ENCODE measurements around the gene NDUFB2.
"Not testable (repeated sequence)": the region's sequence is repeated elsewhere in the genome, so short reads cannot be mapped to it uniquely, and the experiment has no call there.

Gene NDUFB2

DNA sequence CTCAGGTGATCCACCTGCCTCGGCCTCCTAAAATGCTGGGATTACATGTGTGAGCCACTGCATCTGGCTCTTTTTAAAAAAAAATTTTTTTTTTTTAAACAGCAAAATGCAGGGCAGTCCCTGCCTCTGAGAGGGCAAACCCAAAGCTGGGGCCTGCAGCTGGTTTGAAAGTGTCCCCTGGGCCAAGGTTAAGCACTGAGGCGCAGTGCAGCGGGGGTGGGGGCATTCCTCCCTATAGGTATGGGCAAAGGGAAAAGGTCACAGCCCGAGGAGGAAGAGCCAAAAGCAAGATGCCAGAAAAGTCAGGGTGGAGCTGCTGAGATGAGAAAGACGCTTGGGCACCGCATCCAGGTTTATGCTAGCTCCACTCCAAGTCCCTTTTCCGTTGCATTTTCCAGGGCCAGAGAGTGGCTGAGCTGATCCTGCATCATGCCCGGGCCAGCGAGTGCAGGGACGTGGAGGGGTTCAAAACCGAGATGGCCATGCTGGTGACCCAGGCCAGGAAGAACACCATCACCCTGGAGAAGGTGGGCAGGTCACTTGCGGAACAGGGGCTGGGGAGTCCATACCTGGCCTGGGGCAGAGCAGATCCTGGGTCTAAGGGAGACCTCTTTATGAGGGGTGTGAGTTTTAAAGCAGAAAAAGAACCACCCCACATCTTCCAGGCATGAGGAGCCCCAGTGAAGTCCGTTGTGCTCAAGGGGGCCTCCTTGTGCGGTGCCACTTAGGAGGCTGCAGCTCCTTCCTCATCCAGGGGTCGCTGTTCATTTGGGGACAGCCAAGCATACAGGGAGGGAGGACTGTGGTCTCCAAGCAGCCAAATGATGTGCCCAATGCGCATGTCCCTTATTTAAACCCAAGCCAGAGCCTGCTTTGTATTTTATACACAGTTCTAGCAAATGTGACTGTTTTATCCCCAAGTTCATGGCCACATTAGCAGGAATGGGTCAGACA lies 7.0 kb upstream of the NDUFB2 start:
- H3K4me3 ChIP-seq (ENCODE audit: low read depth, low read length): no peak overlapping the region

DNA sequence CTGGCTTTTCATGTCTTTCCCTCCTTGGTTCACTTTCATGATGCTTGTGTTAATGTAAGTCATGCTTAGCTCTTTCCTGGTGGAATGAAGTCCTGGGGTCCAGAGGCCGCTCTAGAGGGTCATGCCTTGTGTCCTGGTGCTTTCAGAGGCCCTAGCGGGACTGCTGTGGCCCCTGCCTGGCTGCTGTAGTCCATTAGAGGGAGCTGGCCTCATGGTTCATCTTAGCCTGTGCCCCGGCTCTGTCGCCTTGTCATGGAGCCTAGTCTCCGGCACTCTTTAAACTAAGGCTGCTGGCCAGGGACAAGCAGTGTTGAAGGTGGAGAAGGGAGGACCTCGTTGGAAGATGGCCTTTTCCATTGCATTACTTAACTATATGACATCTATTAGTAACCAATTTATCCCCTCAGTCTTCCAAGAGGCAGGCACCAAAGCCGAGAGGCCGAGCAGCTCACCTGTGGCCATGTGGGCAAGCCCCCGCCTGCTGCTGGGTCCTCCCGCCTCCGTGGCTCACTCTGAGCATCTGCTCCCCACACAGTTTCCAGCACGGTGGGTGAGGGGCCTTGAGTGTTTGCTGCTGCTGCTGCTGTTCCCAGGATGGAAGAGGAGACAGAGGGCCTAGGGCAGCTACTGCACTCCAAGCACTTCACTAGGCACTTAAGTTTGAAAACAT lies 5.0 kb upstream of the NDUFB2 start:
- H3K4me3 ChIP-seq (ENCODE audit: low read depth, low read length): no peak overlapping the region

DNA sequence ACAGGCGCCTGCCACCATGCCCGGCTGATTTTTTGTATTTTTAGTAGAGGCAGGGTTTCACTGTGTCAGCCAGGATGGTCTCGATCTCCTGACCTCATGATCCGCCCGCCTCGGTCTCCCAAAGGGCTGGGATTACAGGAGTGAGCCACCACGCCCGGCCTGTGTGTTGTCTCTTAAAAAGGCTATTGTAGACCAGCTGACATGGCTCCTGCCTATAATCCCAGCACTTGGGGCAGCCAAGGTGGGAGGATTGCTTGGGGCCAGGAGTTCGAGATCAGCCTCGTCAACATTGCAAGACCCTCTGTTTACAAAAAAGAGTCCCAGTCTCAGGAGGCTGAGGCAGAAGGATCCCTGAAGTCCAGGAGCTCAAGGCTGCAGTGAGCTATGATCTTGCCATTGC lies 2.7 kb upstream of the NDUFB2 start:
- not testable (repeated sequence) for H3K4me3 ChIP-seq (ENCODE audit: low read depth, low read length)

DNA sequence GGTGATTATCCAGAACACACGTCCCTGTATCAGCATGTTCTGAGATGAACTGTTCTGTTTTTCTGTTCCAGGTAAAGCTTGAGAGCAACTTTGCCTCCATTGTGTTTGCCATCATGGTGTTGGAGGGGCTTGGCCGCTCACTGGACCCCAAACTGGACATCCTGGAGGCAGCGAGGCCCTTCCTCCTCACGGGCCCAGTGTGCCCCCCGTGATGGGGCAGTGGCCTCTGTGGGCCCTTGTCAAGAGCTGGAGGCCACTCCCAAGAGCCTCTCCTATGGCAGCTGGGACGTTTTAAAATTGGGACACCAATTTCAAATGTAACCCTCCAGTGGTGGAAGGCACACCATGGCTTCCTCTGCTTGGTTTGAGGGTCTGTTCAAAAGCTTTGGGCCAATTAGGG lies 1.9 kb upstream of the NDUFB2 start:
- H3K4me3 ChIP-seq (ENCODE audit: low read depth, low read length): no peak overlapping the region

DNA sequence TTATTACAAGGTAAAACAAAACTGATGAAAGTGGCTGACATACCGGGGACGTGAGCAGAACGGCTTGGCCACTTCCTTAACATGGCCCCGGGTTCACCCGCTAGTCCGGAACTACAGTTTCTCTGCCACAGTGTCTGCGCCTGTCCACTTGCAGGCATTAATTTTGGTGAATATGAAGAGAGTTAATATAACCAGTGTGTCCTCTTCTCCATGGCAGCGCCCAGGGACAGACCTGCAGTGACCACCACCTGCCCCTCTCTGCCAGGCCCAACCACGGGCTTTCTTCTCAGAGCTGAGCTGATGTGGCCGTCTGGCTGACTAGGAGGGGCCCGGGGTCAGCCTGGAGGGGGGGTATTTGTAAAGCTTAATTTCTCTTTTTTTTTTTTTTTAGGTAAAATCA lies 1.1 kb upstream of the NDUFB2 start:
- no peak overlapping the region for H3K4me3 ChIP-seq (ENCODE audit: low read depth, low read length)

DNA sequence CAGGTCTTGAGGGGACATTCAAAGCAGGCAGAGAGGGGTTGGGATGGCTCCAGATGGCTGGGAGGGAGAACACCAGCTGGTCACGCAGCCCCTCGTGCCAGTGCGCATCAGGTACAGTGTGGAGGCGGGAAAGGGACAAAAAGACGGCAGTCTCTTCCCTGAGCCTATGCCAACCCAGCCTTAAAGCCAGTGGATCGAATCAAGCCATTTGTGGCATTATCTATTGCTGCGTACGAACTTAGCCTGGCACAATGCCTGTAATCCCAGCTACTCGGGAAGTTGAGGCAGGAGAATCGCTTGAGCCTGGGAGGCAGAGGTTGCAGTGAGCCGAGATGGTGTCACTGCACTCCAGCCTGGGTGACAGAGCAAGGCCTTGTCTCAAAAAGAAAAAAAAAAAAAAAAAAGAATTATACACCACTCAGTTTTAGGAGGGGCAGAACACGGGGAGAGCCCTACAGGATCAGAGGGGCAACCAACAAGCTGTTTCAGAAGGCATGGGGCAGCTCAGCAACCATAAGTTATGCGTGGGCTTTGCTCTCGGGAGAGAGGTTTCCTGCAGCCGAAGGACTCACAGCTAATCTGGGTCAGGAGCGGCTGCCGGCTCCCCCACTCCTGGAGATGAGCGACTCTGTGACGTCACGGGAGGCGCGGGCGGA lies 356 bp upstream of the NDUFB2 start:
- peak overlapping the region; percentile 91 for H3K4me3 ChIP-seq (ENCODE audit: low read depth, low read length)

DNA sequence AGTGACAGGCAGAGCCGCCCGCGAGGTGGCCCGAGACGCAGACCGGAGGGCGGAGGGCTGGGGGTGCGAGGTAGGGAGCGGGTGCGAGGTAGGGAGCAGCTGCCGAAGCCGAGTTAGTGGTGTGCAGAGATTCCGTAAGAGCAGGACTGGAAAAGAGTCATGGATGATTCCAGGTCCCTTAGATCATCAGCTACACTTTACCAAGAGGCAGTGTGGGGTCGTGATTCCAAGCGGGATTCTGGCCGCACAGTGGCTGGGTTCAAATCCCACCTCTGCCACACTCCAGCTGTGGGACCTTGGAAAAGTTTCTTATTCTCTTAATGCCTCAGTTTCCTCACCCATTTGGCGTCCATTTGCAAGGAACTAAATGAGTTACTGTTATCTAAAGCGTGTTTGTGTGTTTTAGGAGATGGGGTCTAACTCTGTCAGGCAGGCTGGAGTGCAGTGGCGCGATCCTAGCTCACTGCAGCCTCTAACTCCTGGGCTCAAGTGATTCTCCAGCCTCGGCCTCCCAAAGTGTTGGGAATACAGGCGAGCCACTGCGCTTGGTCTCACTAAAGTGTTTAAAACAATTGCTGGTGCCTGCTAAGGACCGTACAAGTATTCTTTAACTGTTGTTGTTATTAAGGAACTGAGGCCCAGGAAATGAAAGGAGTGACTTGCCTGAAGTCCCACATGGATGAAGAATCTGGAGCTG lies 1.1 kb downstream of the NDUFB2 start:
- peak overlapping the region; percentile 91 for H3K4me3 ChIP-seq (ENCODE audit: low read depth, low read length)

DNA sequence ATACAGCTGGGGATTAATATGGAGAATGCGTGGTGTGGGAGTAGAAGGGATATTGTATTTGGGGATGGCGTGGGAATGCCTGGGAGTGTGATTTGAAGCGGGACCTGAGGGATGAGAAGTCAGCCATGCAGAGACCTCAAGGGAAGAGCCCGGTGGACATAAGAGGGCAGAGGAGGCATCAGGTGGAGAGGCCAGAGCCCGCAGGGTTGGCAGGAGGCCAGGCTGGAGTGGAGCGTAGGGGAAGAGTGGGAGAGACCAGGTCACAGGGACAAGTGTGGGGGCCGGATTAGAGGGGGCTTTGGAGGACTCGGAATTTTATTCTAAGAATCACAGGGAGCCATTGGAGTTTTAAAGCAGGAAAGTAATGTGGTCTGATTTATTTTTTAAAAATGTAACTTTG lies 2.0 kb downstream of the NDUFB2 start:
- H3K4me3 ChIP-seq (ENCODE audit: low read depth, low read length): no peak overlapping the region

DNA sequence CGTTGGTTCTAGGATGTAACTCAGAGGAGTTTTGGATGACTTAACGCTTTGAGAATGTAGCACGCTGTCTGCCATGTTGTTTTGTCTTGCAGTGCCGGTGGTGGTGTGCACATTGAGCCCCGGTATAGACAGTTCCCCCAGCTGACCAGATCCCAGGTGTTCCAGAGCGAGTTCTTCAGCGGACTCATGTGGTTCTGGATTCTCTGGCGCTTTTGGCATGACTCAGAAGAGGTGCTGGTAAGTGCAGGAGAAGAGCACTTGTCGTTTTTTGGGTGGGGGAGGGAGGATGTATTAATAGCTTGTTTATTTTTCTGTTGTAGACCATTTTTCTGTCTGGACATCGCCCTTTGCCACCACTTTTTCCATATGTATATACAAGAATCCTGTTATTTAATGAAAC lies 6.3 kb downstream of the NDUFB2 start:
- H3K4me3 ChIP-seq (ENCODE audit: low read depth, low read length): no peak overlapping the region

DNA sequence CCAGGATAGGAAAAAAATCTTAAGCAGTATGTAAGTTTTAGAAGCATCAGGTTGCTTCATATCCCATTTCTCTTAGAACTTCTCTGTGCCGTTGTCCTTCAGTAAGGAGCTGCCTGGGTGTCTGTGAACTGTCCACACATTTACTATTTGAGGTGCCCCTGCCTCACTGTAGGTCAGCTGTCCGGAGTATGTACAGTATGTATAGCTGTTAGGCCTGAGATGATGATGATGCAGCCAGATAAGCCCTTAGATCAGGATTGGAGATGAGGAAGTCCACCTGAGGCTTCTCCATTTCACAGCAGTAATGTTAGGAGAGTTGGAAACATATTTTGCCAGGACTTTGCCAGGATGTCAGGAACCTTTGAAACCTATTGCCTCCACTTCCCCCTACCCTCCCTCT lies 7.7 kb downstream of the NDUFB2 start:
- no peak overlapping the region for H3K4me3 ChIP-seq (ENCODE audit: low read depth, low read length)

DNA sequence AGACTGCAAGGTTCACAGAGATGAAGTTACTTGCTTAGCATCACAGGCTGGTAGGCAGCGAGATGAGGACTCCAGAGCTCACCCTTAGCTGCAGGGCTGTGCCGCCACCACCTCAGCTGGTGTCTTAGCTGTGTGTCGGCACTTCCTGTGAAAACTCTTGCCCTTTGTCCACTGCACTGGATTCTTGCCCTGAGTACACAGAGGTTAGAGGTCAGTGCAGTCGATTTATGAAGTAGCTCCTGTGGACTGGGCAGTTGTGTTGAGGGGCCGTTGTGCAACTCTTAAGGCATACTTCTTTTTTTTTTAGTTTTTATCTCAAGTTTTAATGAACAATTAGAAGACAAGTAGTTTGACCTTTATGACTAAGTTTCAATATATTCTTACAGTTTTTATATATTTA lies 10.6 kb downstream of the NDUFB2 start:
- H3K4me3 ChIP-seq (ENCODE audit: low read depth, low read length): no peak overlapping the region

DNA sequence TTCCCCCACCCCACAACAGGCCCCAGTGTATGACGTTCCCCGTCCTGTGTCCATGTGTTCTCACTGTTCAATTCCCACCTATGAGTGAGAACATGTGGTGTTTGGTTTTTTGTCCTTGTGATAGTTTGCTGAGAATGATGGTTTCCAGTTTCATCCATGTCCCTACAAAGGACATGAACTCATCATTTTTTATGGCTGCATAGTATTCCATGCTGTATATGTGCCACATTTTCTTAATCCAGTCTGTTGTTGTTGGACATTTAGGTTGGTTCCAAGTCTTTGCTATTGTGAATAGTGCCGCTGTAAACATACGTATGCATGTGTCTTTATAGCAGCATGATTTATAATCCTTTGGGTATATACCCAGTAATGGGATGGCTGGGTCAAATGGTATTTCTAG lies 12.3 kb downstream of the NDUFB2 start:
- H3K4me3 ChIP-seq (ENCODE audit: low read depth, low read length): not testable (repeated sequence)

DNA sequence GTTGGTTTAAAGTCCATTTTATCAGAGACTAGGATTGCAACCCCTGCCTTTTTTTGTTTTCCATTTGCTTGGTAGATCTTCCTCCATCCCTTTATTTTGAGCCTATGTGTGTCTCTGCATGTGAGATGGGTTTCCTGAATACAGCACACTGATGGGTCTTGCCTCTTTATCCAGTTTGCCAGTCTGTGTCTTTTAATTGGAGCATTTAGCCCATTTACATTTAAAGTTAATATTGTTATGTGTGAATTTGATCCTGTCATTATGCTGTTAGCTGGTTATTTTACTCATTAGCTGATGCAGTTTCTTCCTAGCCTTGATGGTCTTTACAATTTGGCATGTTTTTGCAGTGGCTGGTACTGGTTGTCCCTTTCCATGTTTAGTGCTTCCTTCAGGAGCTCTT lies 15.9 kb downstream of the NDUFB2 start:
- H3K4me3 ChIP-seq (ENCODE audit: low read depth, low read length): not testable (repeated sequence)

DNA sequence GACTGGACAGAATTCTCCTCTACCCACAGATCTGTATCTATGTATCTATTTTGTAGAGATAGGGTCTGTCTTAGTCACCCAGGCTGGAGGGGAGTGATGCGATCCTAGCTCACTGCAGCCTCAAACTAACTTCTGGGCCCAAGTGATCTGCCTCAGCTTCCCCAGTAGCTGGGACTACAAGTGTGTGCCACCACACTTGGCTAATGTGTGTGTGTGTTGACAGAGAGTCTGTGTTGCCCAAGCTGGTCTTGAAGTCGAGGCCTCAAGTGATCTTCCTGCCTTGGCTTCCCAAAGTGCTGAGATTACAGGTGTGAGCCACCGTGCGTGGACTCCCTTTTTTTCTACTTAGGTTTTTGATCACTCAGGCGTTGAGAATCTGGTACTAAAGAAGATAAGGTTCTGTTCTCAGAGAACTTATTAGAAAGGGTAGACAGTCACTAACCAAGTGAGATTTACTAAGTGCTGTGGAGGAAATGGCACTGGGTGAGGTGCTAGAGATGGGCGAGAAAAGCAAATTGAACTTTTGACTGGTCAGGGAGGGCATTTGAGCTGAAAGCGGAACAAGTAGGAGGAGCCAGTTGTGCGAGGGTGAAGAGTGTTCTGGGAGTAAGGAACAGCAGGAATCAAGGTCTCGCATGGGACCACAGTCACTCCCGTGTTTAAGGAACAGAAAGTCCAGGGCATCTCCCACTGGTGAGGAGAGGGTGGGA lies 18.0 kb downstream of the NDUFB2 start:
- no peak overlapping the region for H3K4me3 ChIP-seq (ENCODE audit: low read depth, low read length)

DNA sequence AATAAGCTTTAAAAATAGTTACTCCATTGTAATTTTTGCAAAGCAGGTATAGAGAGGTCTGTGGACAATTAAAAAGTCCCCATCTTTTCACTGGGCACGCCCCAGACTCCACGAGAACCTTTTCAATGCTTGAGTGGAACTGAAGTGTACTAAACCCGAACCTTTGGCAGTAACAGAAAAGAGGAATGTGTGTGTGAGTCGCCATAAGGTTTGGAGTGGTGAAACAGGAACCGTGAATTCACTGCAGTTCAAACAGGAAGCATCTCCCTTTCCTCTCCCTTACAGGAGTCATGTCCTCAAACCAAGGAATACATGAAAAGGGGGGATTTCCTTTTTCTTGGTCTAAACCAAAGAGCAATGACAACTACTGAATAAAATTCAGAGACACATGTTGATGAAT lies 23.2 kb downstream of the NDUFB2 start:
- H3K4me3 ChIP-seq (ENCODE audit: low read depth, low read length): no peak overlapping the region

DNA sequence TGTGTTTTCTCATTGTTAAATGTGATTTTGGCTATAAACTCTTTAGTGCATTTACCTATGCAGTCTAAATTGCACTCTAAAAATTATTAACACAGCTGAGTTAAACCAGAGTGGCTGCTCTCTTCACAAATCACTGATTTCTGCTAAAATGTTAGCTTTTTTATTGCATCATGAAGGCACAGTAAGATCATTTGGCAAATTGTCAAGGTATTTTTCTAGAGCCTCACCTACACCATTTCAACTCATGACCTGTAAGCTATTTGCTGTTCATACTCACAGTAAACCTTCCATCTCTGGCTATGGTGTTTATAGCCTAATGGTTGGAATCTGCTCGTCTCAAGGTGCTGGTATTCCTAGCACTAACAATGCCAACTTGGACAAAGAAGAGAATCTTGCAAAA lies 25.7 kb downstream of the NDUFB2 start:
- no peak overlapping the region for H3K4me3 ChIP-seq (ENCODE audit: low read depth, low read length)

DNA sequence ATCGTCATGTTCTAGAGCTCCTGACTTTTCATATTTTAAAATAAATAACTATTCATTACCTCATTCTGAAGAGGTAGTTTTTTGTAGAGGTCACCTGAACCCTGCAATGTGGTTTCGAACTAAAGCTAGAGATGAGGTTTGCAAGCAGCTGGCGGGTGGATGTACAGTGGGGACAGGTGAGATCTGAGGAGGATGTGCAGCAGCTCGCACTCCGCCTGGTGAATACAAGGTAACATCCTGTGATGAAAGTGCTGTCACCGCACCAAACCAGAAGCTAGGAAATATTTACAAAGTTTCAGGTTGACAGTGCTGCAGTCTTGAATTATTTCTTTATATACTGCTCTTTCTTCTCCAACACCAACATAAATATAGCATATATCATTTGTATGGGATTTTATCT lies 26.5 kb downstream of the NDUFB2 start:
- no peak overlapping the region for H3K4me3 ChIP-seq (ENCODE audit: low read depth, low read length)

DNA sequence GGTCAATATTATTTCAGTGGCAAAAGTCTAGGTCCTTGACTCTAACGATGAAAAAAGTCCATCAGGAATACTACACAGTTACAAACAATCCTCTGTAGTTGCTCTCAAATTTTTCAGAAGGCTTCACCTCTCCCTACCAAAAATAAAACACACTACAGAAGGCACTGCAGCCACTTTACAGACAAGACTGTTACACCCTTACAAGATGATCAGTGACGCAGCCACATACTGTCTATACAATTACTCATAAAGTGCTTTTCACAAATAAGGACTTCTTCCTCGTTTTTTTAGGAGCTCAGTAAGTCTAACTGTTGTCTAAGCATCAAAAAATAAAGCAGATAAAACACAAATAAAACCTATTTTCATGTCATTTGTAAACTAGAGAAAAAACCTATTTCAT lies 27.1 kb downstream of the NDUFB2 start:
- no peak overlapping the region for H3K4me3 ChIP-seq (ENCODE audit: low read depth, low read length)

DNA sequence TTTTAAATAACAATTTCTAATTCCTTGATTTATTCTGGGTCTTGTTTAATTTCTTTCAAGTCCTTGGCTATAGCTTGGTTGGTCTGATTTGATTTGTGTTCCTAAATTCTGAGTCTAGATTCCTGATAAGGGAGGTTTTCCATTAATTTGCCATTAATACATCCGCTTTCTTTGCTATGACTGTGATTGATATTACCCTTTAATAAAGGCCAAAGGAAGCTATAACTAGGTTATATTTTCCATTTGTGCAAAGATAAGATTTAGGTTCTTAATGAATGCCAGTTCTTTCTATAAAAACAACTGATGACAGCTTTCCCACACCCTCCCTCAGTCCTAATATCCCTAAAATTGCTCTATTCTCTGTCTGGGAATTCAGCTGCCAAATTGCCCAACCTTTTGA lies 28.2 kb downstream of the NDUFB2 start:
- H3K4me3 ChIP-seq (ENCODE audit: low read depth, low read length): no peak overlapping the region

DNA sequence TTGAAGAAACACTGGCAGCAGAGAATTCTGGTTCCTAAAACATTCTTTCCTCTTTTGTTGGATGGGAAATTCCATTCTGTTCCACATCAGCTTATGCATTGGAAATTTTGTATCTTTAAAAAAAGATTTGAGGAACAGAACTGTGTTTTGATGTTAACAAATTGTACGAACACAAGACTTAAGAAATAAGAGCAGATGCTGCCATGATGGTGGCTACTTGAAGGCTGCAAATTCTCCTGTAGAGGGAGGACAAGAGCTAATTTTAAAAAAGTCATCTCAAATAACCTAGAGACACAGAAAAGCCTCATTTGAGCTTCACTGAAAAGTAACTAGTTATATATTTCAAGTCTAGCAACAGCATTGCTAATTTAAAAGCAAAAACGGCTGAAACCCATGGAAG lies 29.8 kb downstream of the NDUFB2 start:
- no peak overlapping the region for H3K4me3 ChIP-seq (ENCODE audit: low read depth, low read length)

DNA sequence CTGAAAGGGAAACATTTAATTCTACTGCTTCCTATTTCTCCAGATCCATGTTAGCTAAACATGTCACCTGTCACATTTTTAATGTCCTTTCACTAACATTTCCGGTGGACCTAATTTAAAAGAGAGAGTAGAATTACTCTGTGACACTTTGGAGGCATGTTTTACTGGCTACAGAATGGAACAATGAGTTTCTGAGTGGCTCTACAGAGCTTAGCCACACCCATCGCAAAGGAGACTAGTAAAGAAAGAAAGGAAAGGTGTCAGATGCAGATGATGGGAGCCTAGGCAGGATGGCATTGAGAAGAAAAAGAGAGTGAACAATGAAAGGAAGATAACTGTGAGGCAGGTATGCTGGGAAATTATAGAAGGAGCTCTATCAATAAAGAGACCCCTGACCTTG lies 35.9 kb downstream of the NDUFB2 start:
- no peak overlapping the region for H3K4me3 ChIP-seq (ENCODE audit: low read depth, low read length)
